ENCODE measurements around the gene ACAD8. TPM values are rescaled to one million over a fixed set of nuclear protein-coding genes. Genes with fewer than 3 reads are reported as not detected.

Gene ACAD8
- total and polyA plus RNA-seq, 2 of the 8 experiments (the other 6 are each of a cell fraction or from before 2014, with no cell fraction given): 45.8 to 52.7 TPM

DNA sequence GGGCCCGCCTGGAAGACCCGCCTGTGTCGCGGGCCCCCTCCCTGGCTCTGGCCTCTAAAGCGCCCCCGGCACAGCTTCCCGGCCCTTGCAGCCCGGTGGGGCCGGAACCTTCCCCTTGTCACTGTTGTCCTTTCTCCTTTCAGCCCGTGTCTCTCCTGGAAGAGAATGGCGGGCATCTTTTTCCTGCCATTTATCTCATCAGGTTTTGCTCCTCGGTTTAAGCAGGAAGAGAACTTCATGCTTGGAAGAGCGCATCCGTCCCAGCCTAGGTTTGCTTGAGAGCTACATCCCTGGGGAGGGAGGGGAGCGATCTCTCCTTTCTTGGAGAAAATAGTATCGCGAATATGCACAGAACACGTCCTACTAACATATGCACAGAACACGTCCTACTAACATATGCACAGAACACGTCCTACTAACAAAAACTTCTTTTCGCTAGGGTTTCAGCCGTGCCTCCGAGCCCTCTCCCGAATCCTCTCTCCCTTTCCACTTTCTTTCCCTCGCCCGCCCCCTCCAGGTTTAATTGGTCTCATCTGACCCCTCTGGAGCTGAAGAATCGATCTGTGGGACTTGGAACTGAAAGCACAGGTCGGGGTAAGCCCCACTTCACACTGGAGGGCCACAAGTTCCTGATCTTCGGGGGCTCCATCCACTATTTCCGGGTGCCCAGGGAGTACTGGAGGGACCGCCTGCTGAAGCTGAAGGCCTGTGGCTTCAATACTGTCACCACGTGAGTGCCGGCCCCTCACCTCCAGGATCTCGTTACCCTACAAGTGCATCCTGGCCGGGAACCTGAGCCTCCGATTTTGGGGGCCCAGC lies 24.0 kb downstream of the ACAD8 start:
- peak overlapping the region; percentile 76 for H4K91ac ChIP-seq (replicated peaks; ENCODE audit: insufficient read length, low read length)
- H3K23ac ChIP-seq (ENCODE audit: insufficient read length): no peak overlapping the region
- POLR2A ChIA-PET (ENCODE audit: partially characterized antibody): interaction anchor here (1.3 to 7.7 kb wide), 5 partner anchors 10 to 330 kb away, joined by 3 to 76 read pairs (median 17); partner anchors contain the start of genes ACAD8, NCAPD3, THYN1 and VPS26B
- FAIRE-seq (peak; percentile 39), DNase-seq (ENCODE audit: low read depth in 1 of 2, low spot score in 2 of 2) (peak in 1 of 2 experiments; percentile 67)
- H2AK5ac ChIP-seq (ENCODE audit: low read depth, low read length): no peak overlapping the region
- no peak overlapping the region for H3K4ac ChIP-seq (replicated peaks; ENCODE audit: insufficient read length, low read depth, low read length)
- H3K27ac ChIP-seq (ENCODE audit: low read depth, low read length): no peak overlapping the region
- peaks cover 18% of the 10 kb centered on the region for H3K23me2 ChIP-seq (ENCODE audit: low read depth, low read length)
- H3K36me3 ChIP-seq (ENCODE audit: control insufficient read depth in 2 of 4, insufficient read depth in 4 of 4, low read length in 3 of 4): peaks cover 0 to 6% (median 1%) of the 10 kb centered on the region in 4 experiments; a peak in 3 of 8 replicates
- H3K18ac ChIP-seq (ENCODE audit: extremely low read depth, low read length): peak overlapping the region; percentile 83
- H3K14ac ChIP-seq (ENCODE audit: insufficient read length): no peak overlapping the region
- peak overlapping the region in 3 of 4 experiments; percentile 36 to 42 (median 38); a peak in 3 of 7 replicates for H3K9ac ChIP-seq (replicated peaks in 1 of 4; ENCODE audit: extremely low read depth in 1 of 4, low read depth in 3 of 4, low read length in 3 of 4)
- H3K4me3 ChIP-seq (ENCODE audit: extremely low read depth in 1 of 4, insufficient read depth in 2 of 4, low read depth in 3 of 4, low read length in 4 of 4): peak overlapping the region; percentile 88 to 92 (median 90)
- H2AFZ ChIP-seq (ENCODE audit: low read length): peak overlapping the region; percentile 85
- H4K5ac ChIP-seq (ENCODE audit: insufficient read length, low read depth, low read length): peak overlapping the region; percentile 10
- CTCF ChIA-PET (ENCODE audit: partially characterized antibody): interaction anchor here (0.5 to 12.0 kb wide), 16 partner anchors 8 to 450 kb away, joined by 3 to 114 read pairs (median 3); no protein-coding TSS in a partner anchor
- H3K4me1 ChIP-seq (replicated peaks in 1 of 4; ENCODE audit: control insufficient read depth in 3 of 4, insufficient read depth in 4 of 4, low read length in 3 of 4): peaks cover under 1 to 9% (median 2%) of the 10 kb centered on the region in 4 experiments
- H3K4me2 ChIP-seq (ENCODE audit: insufficient read depth in 1 of 2, low read depth in 2 of 2, low read length in 2 of 2): peak overlapping the region; percentile 92 to 95
- H3K79me1 ChIP-seq (ENCODE audit: low read depth, low read length): no peaks in the 10 kb centered on the region
- no peaks in the 10 kb centered on the region for H3K9me3 ChIP-seq (ENCODE audit: insufficient read depth in 2 of 2, low read depth in 1 of 2, low read length in 1 of 2)
- peaks cover 0 to 7% (median 0%) of the 10 kb centered on the region in 4 experiments; a peak in 3 of 7 replicates for H3K27me3 ChIP-seq (replicated peaks in 1 of 4; ENCODE audit: control insufficient read depth in 3 of 4, extremely low read depth in 1 of 4, insufficient read depth in 3 of 4, low read length in 3 of 4)
- 8% methylated on average over 33 of the region's 36 CpGs; no CpG with 5 or more reads in 1 of the 2 experiments for WGBS, 2 experiments (ENCODE audit: extremely low coverage in 1 of 2, insufficient coverage in 1 of 2, insufficient read length in 1 of 2, insufficient replicate concordance in 2 of 2, low coverage in 1 of 2, low lambda C conversion rate in 2 of 2, missing lambda C conversion rate in 1 of 2)
- H2BK12ac ChIP-seq (ENCODE audit: low read depth, low read length): peak overlapping the region; percentile 84; the same call in 1 of the 2 replicates
- H3K56ac ChIP-seq (replicated peaks; ENCODE audit: insufficient read length, low read depth, low read length): no peak overlapping the region
- peak overlapping the region; percentile 81; the same call in 1 of the 2 replicates for H2BK5ac ChIP-seq (ENCODE audit: low read depth, low read length)
- H2BK15ac ChIP-seq (ENCODE audit: low read length): no peak overlapping the region; the same call in 1 of the 2 replicates
- H2BK20ac ChIP-seq (ENCODE audit: low read length): no peak overlapping the region
- H2BK120ac ChIP-seq (replicated peaks; ENCODE audit: low read depth, low read length): no peak overlapping the region
- H3K79me2 ChIP-seq (ENCODE audit: control insufficient read depth in 1 of 2, insufficient read depth in 2 of 2, low read length in 2 of 2): peaks cover 3 to 33% of the 10 kb centered on the region in 2 experiments; a peak in 2 of 4 replicates
- no peaks in the 10 kb centered on the region for H4K20me1 ChIP-seq (replicated peaks in 1 of 2; ENCODE audit: control insufficient read depth in 1 of 2, insufficient read depth in 2 of 2, low read length in 2 of 2)
- H4K8ac ChIP-seq (ENCODE audit: extremely low read depth, insufficient read depth, low read length): no peak overlapping the region
- TF ChIP-seq, protein P1, sequence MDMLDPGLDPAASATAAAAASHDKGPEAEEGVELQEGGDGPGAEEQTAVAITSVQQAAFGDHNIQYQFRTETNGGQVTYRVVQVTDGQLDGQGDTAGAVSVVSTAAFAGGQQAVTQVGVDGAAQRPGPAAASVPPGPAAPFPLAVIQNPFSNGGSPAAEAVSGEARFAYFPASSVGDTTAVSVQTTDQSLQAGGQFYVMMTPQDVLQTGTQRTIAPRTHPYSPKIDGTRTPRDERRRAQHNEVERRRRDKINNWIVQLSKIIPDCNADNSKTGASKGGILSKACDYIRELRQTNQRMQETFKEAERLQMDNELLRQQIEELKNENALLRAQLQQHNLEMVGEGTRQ (IDR thresholded peaks at IDR 0.05; ENCODE audit: low read length): no peak
- TF ChIP-seq SRF (IDR thresholded peaks at IDR 0.05; ENCODE audit: low read depth, low read length) (no peak), RXRA (IDR thresholded peaks at IDR 0.05; ENCODE audit: insufficient read depth, low read depth, low read length) (no peak), CREB1 (IDR thresholded peaks at IDR 0.05) (no peak), SP2 (IDR thresholded peaks at IDR 0.05; ENCODE audit: low read length) (no peak), CHD1 (IDR thresholded peaks at IDR 0.05; ENCODE audit: low read depth, low read length) (no peak), CBX5 (IDR thresholded peaks at IDR 0.05; ENCODE audit: low read depth, low read length) (no peak), CHD2 (IDR thresholded peaks at IDR 0.05; ENCODE audit: low read length) (no peak), ASH2L (IDR thresholded peaks at IDR 0.05; ENCODE audit: low read length) (peak; percentile 42)
- TF ChIP-seq, protein P2, sequence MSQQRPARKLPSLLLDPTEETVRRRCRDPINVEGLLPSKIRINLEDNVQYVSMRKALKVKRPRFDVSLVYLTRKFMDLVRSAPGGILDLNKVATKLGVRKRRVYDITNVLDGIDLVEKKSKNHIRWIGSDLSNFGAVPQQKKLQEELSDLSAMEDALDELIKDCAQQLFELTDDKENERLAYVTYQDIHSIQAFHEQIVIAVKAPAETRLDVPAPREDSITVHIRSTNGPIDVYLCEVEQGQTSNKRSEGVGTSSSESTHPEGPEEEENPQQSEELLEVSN (IDR thresholded peaks at IDR 0.05): peak; percentile 67

Data from H1 (cell line).